ENCODE measurements around the gene MINK1. TPM values are rescaled to one million over a fixed set of nuclear protein-coding genes. Genes with fewer than 3 reads are reported as not detected.

Gene MINK1
- polyA plus RNA-seq, 2 of the 4 experiments (the other 2 are of a cell fraction), result 41.3 to 66.9 TPM

- no peak for ATAC-seq
- DNase-seq (ENCODE audit: low read depth in 1 of 2, low spot score in 1 of 2), result no peak
- POLR2A ChIA-PET, result interaction anchor here (3.2 kb wide), 1 partner anchor 25 kb away, joined by 83 read pairs; the partner anchor contains the start of gene SPAG7
- peak overlapping the region; percentile 90 for H3K4me2 ChIP-seq
- FAIRE-seq, result no peak
- peaks cover 62% of the 10 kb centered on the region for H3K4me1 ChIP-seq
- no peaks in the 10 kb centered on the region for H3K9me3 ChIP-seq
- CTCF ChIA-PET, result interaction anchor here (2.9 to 3.5 kb wide), 3 partner anchors 31 to 47 kb away, joined by 14 to 33 read pairs (median 15); partner anchors contain the start of gene CAMTA2
- TF ChIP-seq PBX3 (IDR thresholded peaks at IDR 0.05), result 0 out of 2 replicates have a peak, but pooled peaks have one; percentile 2
- TF ChIP-seq MAFK (IDR thresholded peaks at IDR 0.05; ENCODE audit: partially characterized antibody), result no peak
- TF ChIP-seq E2F6 (IDR thresholded peaks at IDR 0.05; ENCODE audit: borderline replicate concordance, low read depth), result 0 out of 2 replicates have a peak, but pooled peaks have one; percentile 6
- peak overlapping the region; percentile 85 for H3K4me3 ChIP-seq
- 25% methylated on average over 4 of the region's 4 CpGs for WGBS (ENCODE audit: missing lambda C conversion rate)
- H3K27ac ChIP-seq, result peak overlapping the region; percentile 89 to 93
Observed at GRCh38 chr17:4941319-4941610, 108.1 kb downstream of the MINK1 start.

GRCh38 chr17:4942760-4943508, 109.8 kb downstream of the MINK1 start:
- peak; percentile 43; the same call in 1 of the 2 replicates for TF ChIP-seq TFCP2L1 (CRISPR knock-in tag; IDR thresholded peaks at IDR 0.05)
- TF ChIP-seq CHD4 (IDR thresholded peaks at IDR 0.05; ENCODE audit: borderline replicate concordance), result no peak
- TF ChIP-seq HOXA7 (CRISPR knock-in tag; IDR thresholded peaks at IDR 0.05), result peak; percentile 30; the same call in 1 of the 2 replicates
- no peak for TF ChIP-seq MYC (IDR thresholded peaks at IDR 0.05; ENCODE audit: borderline replicate concordance, low read length)
- TF ChIP-seq BCL3 (IDR thresholded peaks at IDR 0.05), result 0 out of 3 replicates have a peak, but pooled peaks have one; percentile 20
- FAIRE-seq (no peak), DNase-seq (ENCODE audit: low read depth in 1 of 2, low spot score in 1 of 2) (no peak), ATAC-seq (no peak)
- Histone ChIP-seq H3K4me2 (0 out of 3 replicates have a peak overlapping the region, but pooled peaks have one; percentile 1), H3K4me1 (peaks cover 65% of the 10 kb centered on the region), H3K4me3 (no peak overlapping the region), H3K9me3 (no peaks in the 10 kb centered on the region), H3K27ac (0 out of 6 replicates have a peak overlapping the region, but pooled peaks of 1 of the 2 experiments have one; percentile 5)
- CTCF ChIA-PET, result interaction anchor here (1.2 to 2.6 kb wide), 5 partner anchors 34 to 45 kb away, joined by 3 to 11 read pairs (median 4); partner anchors contain the start of genes CAMTA2 and CHRNE
- POLR2A ChIA-PET, result interaction anchor here (1.5 kb wide), 1 partner anchor 25 kb away, joined by 3 read pairs; the partner anchor contains the start of gene SPAG7
- 85% methylated on average over 13 of the region's 13 CpGs for WGBS (ENCODE audit: missing lambda C conversion rate)

GRCh38 chr17:4944163-4944553, 111.0 kb downstream of the MINK1 start:
- no peak for ATAC-seq
- H3K27ac ChIP-seq, result peak overlapping the region in 1 of 2 experiments; percentile 99; a peak in 3 of 6 replicates
- peaks cover 55% of the 10 kb centered on the region for H3K4me1 ChIP-seq
- no peak for DNase-seq (ENCODE audit: low read depth in 1 of 2, low spot score in 1 of 2)
- no peak overlapping the region for H3K4me3 ChIP-seq
- no peaks in the 10 kb centered on the region for H3K9me3 ChIP-seq
- TF ChIP-seq POLR2A (IDR thresholded peaks at IDR 0.05; ENCODE audit: low read length) (no peak), TFCP2L1 (CRISPR knock-in tag; IDR thresholded peaks at IDR 0.05) (peak; percentile 70), SMC3 (IDR thresholded peaks at IDR 0.05) (no peak), PBX3 (IDR thresholded peaks at IDR 0.05) (no peak), TP53 (CRISPR knock-in tag; IDR thresholded peaks at IDR 0.05) (no peak), GATA3 (IDR thresholded peaks at IDR 0.05; ENCODE audit: borderline replicate concordance) (0 out of 2 replicates have a peak, but pooled peaks have one; percentile 10), NPAS2 (CRISPR knock-in tag; IDR thresholded peaks at IDR 0.05; ENCODE audit: borderline replicate concordance) (no peak), HOXB5 (CRISPR knock-in tag; IDR thresholded peaks at IDR 0.05) (no peak), RCOR1 (IDR thresholded peaks at IDR 0.05; ENCODE audit: low read depth, low read length) (no peak)
- FAIRE-seq, result no peak
- peak overlapping the region; percentile 99 for H3K4me2 ChIP-seq
- ChIA-PET POLR2A (interaction anchor here (5.3 kb wide), 1 partner anchor 23 kb away, joined by 67 read pairs; the partner anchor contains the start of gene SPAG7), CTCF (interaction anchor here (2.6 to 3.7 kb wide), 2 partner anchors 35 to 43 kb away, joined by 11 to 17 read pairs; partner anchors contain the start of gene CAMTA2)
- WGBS (ENCODE audit: missing lambda C conversion rate), result 63% methylated on average over 3 of the region's 3 CpGs

Data from A549 (cell line).